KOPT-K1 (cell line): ENCODE data around the gene MAP2.

ENCODE experiments used
- H3K27ac ChIP-seq: fragments of 200-600 bp; sonication (generic); 2 replicates; pipeline ENCODE4 v1.5.1; 2016; ENCODE audit warnings: antibody characterized with exemption, mild to moderate bottlenecking, low read depth, low read length; ENCODE audit not compliant: poor library complexity, severe bottlenecking
- H3K36me3 ChIP-seq: fragments of 200-600 bp; sonication (generic); 2 replicates; pipeline ENCODE4 v1.5.1; 2017; ENCODE audit warnings: antibody characterized with exemption, mild to moderate bottlenecking, low read length, moderate library complexity; ENCODE audit not compliant: insufficient read depth
- H3K9me3 ChIP-seq: fragments of 200-600 bp; sonication (generic); 2 replicates; pipeline ENCODE4 v1.5.1; 2017; ENCODE audit warnings: antibody characterized with exemption, low read length, mild to moderate bottlenecking; ENCODE audit not compliant: insufficient read depth, poor library complexity, severe bottlenecking

MAP2 gene

DNA sequence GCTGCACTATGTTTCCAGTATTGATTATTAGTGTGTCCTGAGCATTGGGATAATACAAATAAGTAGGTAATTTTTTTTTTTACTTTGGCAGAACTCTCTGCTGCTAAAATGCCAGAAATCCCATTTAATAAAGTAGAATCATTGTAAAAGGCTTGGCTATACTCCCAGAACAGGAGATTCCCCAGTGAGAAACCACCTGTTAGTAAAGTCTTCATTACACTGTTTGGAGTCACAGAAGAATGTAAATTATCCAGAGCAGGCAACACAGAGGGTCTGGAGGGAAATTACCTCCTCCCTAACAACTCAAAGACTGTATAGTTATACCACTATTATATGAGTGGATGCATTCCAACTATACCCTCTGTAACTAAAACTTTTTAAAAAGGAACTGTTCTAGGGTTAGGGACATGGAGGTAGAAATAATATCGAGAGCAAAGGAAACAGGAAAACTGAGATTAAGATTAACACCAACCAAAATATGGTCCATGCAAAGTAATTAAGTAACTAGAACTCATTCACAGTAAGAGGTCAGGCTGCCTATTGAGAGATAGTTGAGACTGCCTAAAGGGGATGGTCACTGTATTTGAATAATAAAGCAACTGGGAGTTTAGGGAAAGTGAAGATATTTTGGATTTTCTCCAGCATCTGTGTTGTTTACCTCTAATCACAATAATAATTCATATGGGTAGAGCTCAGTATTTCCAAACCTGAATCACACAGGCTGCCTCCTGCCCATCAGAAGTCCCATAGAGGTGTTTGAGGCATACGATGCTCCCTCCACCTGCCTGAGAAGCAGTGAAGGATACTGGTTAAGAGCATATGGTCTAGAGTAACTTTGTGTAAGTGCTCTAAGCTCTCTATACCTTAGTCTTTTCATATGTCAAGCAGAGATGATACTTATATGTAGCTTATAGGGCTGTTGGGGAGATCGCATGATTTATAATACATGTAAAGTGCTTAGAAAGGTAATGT is 34.4 kb downstream of the MAP2 start:
- Histone ChIP-seq H3K27ac (no peak overlapping the region), H3K36me3 (no peaks in the 10 kb centered on the region), H3K9me3 (no peaks in the 10 kb centered on the region)

DNA sequence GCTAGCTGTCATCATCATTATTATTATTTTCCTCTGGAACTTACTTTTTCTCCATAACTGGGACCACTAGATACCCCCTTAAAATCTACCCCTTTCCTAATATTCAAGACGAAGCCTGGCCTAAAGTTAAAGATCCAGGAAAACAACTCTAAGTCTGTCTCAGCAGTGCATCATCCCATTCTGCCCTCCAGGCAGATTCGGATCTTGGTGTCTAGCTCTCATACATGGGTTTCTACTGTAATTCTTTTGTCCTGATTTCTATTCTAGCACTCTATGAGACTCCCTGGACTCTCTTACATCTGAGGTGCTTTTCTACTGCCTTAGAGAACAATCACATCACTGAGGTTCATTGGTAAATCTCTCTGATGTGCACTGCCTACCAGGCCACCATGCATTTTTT is 35.5 kb downstream of the MAP2 start:
- H3K27ac ChIP-seq = no peak overlapping the region
- H3K36me3 ChIP-seq = no peaks in the 10 kb centered on the region
- H3K9me3 ChIP-seq = no peaks in the 10 kb centered on the region

DNA sequence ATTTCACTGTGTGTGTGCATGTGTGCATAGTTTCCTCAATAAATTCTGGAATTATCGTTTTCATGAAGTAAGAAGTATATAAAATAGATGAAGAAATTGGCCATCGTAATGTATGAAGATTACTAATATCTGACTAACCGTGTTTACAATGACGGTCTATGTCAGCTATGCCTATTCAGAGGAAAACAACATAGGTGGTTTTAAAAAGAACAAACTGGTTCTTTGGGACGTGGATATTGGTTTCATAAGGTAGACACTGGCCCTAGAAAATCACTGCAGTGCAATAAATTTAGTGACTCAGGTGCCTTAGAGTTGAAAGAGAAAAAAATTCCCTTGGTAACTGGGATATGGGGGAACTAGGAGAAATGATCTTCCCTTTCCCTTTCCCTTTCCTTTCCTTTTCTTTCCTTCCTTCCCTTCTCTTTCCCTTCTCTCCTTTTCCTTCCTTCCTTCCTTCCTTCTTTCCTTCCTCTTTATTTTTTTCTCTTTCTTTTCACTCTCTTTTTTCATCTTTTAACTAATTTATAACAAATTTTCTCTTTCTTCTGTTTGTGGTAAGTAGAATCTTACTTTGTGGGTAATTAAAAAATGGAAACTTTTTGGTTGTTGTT is 36.4 kb downstream of the MAP2 start:
- Histone ChIP-seq H3K36me3 (no peaks in the 10 kb centered on the region), H3K27ac (no peak overlapping the region), H3K9me3 (no peaks in the 10 kb centered on the region)

DNA sequence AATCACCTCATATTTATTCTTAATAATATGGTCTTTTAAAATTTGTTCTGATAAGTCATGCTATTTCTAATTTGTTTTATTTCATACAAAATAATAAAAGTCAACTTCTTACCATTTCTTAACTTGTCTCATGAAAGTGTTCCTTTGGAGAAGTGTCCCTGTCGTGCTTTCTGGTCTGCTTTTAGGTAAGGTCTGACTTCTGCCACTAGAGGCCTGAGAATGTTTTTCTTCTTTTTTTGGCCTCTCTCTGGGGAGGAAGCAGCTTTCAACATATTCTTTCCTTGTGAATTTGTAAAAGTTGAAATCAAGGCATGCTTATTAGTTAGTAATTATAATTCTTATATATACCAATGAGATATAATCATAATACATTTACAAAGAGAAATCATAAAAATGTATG is 39.4 kb downstream of the MAP2 start:
- no peak overlapping the region for H3K27ac ChIP-seq
- H3K9me3 ChIP-seq = no peaks in the 10 kb centered on the region
- H3K36me3 ChIP-seq = no peaks in the 10 kb centered on the region

DNA sequence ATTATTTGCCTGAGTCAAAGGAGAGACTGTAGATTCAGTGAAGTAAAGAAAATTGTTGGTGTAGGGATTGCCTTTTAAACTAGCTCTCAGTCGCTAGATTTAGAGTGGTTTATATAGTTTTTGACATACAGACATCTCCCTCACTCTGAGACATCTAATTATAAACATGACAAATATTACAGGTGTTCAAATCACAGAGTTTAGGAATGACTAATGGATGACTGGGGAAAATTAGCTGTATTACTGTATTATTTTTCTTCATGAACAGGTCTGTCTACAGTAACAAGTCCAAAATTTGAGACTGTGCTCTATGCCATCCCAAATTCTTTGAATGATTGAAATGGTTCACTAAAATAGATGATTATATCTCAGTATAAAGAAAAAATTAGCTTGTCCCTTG is 40.0 kb downstream of the MAP2 start:
- no peak overlapping the region for H3K27ac ChIP-seq
- no peaks in the 10 kb centered on the region for H3K36me3 ChIP-seq
- no peaks in the 10 kb centered on the region for H3K9me3 ChIP-seq

DNA sequence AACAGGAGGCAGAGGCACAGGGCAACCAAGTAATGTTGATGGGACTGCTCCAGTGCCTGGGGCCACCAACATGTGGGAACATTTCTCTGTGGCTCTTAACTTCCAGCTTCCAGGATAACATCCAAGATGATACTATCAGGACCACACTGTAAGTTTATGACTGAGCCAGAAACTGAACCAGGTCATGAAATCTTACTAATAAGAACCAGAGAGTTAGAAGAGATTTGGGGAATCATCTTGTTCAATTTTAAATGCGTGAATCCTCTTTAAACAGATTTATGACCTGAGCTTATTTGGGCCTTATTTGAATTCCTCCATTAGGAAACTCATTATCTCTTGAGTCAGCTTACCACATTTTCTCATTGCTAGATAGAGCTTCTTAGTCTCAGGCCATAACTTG is 45.0 kb downstream of the MAP2 start:
- no peaks in the 10 kb centered on the region for H3K9me3 ChIP-seq
- no peak overlapping the region for H3K27ac ChIP-seq

DNA sequence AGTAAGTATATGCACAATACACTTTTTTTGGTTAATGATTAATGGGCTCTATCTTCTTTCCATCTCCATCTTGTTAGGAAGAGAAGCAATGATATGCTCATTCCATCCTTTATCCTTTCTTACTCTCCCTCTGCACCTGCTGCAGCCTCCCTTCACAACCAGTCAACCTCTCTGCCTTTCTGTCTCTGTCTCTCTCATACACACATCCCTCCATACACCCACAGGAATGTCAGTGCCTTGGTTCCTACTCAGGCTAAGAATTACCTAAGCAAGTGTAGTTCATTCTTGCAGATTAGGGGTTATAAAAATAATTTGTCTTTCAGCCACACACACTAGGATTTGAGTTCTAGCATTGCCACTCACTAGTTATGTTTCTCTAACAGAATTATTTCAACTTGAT is 45.6 kb downstream of the MAP2 start:
- Histone ChIP-seq H3K9me3 (no peaks in the 10 kb centered on the region), H3K27ac (no peak overlapping the region), H3K36me3 (no peaks in the 10 kb centered on the region)

More for the DNA sequence above, 45.0 kb downstream of the MAP2 start:
- H3K36me3 ChIP-seq = no peaks in the 10 kb centered on the region

DNA sequence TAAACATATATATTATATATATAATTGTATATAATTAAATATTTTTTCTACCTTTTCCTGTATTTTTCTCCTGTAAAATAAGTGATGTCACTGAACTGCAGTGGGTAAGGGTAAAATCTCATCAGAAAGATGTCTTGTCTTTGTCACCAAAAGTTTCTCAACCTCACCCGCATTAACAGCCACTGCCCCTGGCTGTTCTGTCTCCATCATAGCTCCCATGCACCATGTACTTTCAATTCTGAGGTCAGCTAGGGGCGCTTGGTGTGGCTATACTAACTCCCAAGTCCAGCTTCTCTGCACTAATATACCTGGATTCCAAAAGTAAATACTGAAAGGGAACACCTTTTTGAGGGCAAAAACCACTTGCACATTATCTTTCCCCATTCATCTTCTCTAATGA is 46.6 kb downstream of the MAP2 start:
- H3K36me3 ChIP-seq = no peaks in the 10 kb centered on the region
- no peak overlapping the region for H3K27ac ChIP-seq
- no peaks in the 10 kb centered on the region for H3K9me3 ChIP-seq

DNA sequence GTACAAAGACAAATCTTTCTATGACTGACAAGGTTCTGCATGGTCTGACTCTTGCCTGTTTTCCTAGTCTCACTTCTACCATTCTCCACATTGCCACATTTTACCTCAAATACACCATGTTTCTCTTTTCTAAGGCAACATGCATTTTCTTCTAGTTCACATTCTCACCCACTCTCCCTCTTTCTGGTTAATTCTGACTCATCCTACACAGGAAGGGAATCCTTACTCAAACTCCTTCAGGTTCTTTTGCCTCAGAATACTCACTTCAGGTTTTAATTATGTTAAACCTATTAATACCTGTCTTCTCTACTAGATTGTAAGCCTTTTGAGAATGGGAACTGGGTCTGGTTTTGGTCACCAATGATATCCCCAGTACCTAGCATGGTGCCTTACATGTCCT is 47.2 kb downstream of the MAP2 start:
- H3K9me3 ChIP-seq = no peaks in the 10 kb centered on the region
- H3K36me3 ChIP-seq = no peaks in the 10 kb centered on the region
- no peak overlapping the region for H3K27ac ChIP-seq

DNA sequence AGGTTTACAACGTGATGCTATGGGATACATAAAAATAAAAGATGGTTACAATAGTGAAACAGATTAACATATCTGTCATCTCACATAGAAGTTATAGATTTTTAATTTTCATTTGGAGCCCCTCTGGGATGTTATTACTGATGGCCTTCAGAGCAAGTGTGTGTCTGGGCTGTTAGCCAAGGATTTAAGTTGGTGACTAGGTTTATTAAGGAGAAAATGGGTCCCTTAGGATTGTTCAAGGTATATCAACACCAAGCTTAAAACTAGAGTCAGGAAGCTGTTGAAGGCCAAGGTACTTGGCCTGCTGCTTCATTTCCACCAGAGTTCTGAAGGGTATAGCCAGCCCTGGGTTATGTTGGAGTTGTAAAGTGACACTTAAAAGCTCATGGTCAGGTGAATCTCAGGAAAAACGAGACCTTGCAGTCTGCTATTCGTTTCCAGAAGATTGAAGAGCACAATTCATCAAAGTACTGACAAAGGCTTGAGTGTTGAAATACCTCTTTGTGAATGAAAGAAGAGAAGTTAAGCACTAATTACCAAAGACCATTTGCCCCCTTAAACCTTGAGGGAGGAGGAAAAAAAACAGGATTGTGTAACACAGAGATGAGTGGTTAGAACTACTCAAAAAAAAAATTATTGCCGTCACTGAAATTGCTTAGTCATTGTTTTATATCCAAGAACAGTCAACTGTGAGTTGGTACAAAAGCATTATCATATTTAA is 48.4 kb downstream of the MAP2 start:
- no peaks in the 10 kb centered on the region for H3K9me3 ChIP-seq
- no peak overlapping the region for H3K27ac ChIP-seq
- no peaks in the 10 kb centered on the region for H3K36me3 ChIP-seq

DNA sequence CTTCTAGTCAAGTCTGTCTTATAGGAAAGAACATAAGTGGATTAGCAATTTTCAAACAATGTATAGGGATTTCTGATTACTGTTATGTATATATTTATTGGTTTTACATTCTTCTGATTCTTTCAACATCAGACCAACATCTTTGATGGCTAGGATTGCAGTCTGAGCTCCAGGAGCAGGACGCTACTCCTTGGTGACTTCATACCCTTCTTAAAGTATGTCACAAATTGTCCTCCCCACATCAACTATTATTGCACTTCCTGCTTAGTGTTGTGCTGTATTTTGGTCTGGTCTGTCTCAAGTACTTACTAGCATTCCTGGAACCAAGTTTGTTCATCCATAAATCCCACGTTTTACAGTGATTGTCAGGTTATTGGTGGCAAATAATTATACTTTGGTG is 49.0 kb downstream of the MAP2 start:
- no peak overlapping the region for H3K27ac ChIP-seq
- no peaks in the 10 kb centered on the region for H3K9me3 ChIP-seq
- no peaks in the 10 kb centered on the region for H3K36me3 ChIP-seq

DNA sequence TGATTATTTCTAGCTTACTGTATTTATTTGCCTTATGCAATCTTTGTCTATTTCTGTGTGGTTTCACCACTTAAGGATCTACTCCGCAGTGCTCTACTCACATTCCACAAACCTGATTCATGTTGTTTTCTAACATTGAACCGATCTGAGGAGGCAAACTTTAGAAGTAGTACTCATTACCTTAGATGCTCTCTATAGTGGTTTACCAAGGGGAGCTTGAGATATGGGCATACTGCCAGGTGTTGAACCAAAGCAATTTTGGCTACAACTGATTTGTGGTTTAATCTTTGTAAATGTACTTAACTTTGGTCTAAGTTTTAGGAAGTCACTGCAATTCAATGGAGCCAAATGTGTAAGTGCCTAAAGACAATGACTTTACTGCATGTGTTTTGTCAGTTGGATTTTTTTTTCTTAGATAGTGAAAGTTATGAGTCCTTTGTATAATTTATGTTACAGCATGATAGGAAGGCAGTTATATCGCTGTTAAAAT is 50.1 kb downstream of the MAP2 start:
- Histone ChIP-seq H3K9me3 (no peaks in the 10 kb centered on the region), H3K36me3 (no peaks in the 10 kb centered on the region), H3K27ac (no peak overlapping the region)

DNA sequence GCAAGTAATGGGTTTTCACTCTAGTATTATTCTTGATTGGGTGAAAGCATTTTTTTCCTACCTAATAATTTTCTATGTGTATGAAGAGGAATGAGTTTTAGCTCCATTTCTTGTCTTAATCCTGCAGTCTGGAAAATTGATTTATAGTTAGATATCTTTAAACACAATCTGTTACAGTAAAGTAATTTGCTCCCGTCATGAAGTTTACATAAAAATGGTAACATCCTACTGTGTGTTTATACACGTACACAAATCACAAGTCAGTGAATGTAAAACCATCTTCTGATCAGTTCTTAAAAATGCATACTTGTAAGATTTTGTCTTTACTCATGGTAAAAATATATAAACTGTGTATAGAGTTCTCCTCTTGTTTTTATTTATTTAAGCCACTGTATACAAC is 51.1 kb downstream of the MAP2 start:
- no peaks in the 10 kb centered on the region for H3K9me3 ChIP-seq

DNA sequence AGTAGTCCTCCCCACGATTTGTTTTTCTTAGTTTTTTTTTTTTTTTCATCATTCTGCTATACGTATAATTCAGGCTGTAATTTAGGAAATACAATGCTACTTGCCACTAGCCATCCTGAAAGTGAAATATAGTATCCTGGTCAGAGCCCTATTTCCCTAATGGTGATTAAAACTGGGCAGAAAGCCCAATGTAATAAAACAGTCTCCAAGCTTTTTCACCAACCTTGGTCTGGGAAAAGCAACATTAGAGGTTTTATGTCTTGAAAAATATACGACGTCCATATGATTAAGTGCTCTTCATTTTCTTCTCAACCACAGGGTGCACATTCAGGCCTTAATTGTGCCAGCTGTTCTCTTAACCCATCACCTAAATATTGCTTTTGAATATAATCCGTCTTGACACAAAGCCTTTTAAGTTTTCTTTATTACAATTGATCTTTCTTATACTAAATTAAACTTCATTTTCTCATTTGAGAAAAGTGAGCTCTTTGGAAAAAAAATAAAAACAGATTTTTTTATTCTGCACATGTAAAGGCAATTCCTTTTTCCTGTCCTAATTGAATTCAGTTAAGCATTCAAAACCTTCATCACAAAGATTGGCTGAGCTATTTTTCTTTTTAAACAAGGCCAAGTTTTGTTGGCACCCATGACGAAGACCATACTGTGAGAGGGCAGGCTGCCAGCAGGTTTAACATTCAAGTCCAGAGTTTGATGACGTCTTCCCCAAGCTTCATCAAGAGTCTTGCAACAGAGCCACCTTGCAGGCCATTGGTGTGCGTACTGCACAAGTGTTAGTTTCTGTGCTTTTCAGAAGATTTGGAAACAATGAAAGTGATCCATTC is 52.7 kb downstream of the MAP2 start:
- no peaks in the 10 kb centered on the region for H3K36me3 ChIP-seq
- H3K27ac ChIP-seq = no peak overlapping the region
- H3K9me3 ChIP-seq = no peaks in the 10 kb centered on the region

More for the DNA sequence above, 51.1 kb downstream of the MAP2 start:
- Histone ChIP-seq H3K27ac (no peak overlapping the region), H3K36me3 (no peaks in the 10 kb centered on the region)
